Measurements from ENCODE around the gene CNOT3.

Gene CNOT3

DNA sequence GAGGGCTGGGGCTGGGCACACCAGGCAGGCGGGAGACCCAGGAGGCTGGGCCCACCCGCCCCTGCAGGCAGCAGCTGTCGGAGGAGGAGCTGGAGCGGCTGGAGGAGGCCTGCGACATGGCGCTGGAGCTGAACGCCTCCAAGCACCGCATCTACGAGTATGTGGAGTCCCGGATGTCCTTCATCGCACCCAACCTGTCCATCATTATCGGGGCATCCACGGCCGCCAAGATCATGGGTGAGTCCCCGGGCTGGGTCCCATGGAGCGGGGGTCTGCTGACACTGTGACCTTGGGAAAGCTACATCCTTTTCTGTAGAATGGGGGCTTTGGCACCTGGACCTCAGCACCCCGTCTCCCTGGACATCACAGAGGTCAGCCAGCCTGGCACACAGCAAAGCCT is 13.9 kb upstream of the CNOT3 start:
- DNase-seq: no peak

DNA sequence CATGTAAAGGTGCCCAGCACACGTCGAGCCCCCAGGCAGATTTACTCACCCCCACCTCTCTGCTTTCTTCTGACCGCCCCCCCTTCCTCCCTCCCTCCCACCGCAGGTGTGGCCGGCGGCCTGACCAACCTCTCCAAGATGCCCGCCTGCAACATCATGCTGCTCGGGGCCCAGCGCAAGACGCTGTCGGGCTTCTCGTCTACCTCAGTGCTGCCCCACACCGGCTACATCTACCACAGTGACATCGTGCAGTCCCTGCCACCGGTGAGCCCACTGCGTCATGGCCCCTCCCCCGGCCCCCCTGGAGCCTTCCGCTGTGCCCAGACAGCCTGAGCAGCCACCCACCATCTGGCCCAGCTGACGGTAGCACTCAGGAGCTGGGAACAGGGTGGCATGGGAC is 13.2 kb upstream of the CNOT3 start:
- no peak for DNase-seq

DNA sequence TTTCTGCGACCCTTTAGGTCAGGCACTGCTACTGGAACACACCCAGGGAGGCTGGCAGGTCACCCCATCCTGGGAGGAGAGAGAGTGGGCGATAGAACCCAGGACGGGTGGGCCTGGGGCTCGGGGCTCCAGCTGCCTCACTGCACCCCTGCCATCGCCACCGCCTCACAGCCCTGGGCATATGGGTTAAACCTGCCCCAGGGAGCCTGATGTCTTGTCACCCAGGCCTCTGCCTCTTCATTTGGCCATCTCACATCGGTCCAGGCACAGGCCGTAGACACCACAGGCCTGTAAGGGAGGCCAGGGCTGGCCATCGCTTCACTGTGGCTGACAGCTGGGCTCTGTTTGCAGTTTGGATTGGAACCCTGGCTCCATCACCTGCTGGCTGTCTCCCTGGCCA is 11.8 kb upstream of the CNOT3 start:
- no peak for DNase-seq

DNA sequence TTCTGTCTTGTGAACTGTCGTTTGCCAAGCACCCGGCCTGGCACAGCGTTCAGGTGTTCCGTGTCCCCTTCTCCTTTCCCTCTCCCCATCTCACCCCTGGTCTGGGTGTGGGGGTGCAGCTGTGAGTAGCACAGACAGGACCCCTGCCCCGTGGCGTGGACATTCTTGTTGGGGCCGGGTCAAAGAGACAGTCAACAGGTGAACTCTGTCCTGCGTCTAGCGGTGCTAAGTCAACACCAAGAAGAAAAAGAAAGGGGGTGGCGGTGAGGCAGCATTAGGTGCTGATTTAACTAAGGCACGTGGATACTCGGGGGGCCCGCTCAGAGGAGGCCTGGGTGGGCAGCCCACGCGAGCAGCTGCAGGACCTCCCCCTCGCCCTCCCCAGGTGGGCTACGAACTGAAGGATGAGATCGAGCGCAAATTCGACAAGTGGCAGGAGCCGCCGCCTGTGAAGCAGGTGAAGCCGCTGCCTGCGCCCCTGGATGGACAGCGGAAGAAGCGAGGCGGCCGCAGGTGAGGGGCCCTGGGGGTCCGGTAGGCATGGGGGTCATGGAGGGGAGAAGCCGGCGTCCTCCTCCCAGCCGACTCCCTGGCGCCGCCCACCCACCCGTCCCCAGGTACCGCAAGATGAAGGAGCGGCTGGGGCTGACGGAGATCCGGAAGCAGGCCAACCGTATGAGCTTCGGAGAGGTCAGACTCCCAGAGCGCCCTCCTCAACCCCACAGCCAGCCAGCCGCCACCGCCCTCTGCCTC is 9.7 kb upstream of the CNOT3 start:
- no peak for DNase-seq

DNA sequence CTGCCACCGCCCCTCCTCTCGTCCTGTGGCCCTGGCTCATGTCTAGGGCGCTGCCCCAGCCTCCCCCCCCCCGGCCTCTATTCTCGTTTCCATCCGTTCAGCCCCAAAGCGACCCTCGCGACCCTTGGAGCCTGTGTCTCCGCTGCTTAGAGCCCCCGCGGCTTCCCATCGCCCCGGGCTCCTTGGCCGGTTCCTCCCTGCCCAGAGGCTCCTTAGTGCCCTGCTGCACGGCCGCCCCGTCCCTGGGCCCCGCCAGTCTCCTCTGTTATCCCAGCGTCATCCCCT is 9.2 kb upstream of the CNOT3 start:
- DNase-seq: no peak

DNA sequence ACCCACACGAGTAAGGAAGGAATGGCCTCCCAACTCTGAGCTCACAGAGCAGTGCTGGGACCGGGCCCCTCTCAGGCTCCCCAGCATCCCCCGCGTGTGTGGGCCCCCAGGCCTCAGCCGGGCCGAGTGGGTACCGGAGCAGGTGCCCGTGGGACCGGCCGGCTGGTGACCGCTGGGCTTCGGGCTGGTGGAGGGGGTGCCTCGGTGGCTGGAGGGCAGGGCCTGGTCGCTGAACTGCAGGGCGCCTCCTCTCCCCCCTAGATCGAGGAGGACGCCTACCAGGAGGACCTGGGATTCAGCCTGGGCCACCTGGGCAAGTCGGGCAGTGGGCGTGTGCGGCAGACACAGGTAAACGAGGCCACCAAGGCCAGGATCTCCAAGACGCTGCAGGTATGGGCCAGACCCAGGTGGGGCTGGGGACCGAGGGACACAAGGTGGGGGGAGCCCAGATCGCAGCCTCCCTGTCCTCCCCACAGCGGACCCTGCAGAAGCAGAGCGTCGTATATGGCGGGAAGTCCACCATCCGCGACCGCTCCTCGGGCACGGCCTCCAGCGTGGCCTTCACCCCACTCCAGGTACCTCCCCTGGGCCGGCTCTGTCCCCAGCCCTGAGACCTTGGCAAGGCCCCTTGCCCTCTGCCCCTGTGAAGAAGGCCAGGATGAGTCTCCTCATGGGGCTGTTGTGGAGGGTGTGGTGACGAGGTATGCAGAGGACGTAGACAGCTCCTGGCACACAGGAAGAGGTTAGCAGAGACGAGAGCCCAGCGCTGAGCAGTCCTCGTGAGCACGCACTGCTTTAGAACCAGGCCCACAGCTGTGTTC is 8.6 kb upstream of the CNOT3 start:
- no peak for DNase-seq

DNA sequence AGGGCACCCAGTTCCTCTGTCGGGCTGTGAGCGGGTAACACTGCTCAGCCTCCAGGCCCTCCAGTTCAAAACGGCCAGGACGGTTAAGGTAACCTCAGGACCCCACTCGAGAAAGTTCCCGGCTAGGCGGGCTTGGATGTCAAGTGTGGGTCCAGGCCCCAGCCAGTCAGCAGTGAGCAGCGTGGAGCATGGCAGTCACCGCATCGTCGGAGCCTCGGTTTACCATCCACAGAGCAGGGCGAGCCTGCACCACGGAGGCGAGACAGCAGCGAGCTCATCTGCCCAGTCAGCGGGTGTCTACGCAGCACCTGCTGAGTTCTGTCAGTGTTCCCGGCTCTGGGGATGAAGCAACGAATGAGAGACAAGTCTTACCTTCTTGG is 8.0 kb upstream of the CNOT3 start:
- DNase-seq: no peak

DNA sequence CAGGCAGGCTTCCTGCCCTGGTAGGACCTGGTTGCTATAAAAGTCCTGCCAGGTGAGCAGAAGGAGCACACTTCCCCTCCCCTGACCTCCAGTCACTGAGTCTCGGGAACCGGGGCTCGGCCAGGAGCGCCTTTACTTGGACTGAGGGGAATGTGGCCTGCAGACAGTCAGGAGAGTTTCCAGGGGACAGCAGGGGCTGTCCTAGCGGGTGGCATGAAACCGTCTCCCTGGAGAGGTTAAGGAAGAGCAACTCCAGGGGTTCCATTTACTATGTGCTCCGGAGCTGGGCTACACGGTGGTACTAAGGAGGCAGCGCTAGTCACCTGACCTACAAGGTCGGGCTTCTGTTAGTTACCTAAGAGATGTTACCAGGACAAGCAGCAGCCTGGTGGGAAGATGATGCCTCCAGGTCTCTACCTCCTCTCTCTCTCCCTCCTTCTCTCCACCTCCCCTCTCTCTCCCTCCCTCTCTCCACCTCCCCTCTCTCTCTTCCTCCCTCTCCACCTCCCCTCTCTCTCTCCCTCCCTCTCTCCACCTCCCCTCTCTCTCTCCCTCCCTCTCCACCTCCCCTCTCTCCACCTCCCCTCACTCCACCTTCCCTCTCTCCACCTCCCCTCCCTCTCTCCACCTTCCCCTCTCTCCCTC is 4.1 kb upstream of the CNOT3 start:
- DNase-seq: no peak

DNA sequence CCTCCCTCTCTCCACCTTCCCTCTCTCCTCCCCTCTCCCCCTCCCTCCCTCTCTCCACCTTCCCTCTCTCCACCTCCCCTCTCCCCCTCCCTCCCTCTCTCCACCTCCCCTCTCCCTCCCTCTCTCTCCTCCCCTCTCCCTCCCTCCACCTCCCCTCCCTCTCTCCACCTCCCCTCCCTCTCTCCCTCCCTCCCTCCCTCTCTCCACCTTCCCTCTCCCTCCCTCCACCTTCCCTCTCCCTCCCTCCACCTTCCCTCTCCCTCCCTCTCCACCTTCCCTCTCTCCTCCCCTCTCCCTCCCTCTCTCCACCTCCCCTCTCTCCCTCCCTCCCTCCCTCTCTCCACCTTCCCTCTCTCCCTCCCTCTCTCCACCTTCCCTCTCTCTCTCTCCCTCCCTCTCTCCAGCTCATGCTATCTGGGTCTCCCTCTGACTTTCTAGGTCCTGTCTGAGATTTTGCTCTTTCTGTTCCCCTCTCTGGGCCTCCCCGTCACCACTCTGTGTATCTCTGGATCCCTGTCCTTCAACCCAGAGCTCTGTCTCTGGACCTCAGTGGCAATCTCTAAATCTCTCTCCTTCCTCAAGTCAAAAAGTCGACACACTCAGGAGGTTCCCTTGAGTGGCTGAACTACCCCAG is 3.5 kb upstream of the CNOT3 start:
- DNase-seq: no peak

DNA sequence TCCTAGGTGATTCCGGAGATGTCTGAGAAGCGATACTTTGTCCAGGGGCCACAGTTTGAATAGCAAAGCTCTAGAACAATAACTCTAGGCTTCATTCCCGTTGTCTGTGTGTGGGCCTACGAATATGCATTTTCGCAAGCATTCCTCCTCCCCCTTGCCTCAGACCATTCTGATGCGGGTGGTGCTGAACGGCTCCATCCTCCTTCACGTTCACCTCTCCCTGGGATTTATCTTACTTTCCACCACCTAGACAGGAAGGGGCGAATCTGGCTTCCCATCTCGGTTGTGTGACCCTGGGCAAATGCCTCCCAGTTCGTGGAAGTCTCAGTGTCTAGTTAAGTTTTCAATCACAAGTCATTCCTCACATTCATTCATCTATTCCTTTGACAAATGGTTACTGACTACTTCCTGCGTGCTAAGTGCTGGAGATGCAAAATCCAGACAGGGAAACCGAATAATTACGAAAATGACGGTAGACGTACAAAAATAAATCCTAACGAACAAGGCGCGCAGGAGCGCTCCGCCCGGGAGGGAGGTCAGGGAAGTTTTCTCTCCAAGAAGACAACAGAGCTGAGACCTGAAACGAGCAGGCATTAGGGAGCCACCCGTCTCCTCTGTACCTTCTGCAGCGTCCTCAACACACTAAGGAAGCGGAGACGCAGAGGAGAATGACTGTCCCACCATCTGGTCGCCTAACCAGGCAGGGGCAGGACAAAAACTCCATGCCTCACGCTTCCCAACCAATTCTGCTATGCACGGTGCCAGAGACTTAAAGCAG is 1.3 kb upstream of the CNOT3 start:
- no peak for DNase-seq

DNA sequence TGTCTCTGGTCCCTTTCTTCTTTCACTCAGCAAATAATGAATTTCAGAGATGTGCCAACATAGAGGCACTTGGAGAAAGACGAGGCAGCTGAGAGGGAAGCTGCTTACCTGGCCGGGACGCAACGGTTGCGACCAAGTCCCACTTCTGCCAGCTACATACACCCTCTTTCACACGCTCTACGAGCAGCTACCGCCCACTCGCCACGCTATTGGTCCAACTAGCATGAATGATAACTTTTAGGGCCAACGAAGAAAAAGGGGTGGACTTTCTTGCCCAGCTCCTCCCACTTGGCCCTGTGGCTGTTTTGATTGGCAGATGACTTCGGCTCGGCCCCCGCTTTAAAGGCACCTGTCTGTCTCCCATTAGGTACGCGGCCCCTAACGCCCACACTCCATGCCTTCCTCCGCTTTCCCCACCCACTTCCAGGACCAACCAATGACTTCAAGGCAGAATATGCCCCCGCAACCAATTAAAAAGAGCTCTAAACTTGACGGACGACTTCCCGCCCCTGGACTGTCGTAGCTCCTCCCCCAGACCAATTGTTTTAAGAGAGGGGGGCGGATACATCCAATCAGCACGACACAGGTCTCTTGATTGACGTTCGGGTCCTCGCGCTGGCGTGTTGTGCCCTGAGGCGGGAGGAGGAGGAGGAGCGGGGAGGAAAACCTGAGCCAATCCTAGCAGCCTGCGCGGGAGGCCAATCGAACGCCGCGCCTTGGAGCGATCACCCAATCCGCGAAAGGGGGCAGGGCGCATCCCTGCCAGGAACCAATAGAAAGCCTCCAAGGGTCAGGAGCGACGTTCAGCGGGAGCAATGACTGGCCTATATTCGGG is 481 bp upstream of the CNOT3 start:
- DNase-seq: peak; percentile 100

DNA sequence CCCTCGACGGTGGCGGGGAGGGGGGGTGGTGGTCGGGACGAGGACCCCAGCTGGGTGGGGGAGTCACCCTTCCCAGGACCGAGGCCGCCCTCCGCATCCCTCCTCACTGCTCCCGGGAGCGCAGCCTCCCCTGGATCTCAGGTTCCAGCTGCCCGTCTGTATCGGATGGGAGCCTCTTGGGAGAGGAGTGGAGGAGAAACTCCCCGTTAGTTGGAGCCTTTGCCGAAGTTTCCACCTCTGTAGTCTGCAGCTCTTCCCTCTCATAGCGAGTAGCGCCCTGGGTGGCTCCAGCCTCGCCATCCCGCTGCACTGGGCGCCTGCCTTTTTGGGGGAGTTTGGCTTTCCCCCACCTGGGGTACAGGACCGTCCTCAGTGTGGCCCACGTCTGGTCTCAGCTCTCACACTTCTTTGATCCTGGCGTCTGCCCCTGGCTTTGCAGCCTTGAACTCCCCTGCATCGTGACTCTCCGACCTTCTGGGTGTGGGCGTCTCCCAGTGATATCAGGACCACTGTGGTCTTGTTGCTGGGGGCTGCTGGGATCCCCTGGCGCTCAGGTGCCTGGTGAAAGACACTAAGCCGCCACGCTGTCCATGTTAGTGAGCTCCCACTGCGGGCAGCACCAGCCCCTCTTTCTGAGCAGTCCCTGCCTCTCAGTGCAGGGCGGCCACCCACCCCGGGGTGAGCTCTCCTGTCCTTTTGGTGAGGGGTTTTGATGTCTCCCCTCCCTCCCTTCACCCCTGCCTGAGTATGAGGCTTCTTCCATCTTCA is 1.1 kb downstream of the CNOT3 start:
- no peak for DNase-seq

DNA sequence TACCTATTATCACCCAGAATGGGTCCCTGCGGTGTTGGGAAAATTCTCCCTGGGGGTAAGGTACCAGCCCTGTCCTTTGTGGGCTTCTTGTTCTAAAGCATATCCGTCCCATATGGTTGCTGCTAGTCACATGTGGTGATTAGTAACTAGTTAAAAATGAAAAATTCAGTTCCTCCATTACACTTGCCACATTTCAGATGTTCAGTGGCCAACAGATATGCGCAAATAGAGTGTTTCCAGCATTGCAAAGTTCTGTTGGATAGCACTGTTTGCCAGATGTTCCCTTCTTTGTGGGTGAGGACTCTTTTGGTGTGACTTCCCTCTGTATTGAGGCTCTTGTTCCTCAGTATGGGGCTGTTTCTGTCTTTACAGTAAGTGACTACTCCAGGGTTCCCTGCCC is 3.8 kb downstream of the CNOT3 start:
- no peak for DNase-seq

DNA sequence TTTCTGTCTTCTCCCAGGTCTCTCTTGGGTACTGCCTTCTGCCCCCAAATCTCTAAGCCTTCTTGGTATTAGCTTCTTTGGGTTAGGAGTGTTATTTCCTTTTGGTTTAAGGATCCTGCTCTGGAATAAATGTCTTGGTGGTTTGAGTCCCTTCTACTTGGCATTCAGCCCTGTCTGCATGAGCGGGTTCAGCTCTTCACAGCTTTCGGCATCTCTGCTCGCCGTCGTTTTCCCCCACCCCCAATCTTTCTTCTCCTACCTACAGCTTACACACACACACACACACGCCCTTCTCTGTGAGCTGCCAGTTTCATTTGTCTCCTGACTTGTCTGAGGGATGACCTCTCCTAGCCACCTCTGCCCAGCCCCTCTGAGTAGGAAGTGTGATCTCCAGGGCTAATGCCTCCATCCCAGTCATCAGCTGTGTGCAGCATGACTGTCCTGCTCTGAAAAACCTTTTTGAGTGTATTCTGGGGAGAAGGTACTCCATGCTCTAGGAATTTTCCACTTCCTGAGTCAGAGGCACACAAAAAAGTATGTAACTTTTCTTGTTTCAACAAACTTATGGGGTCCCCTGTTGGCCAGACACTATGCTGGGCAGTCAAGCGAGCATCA is 4.7 kb downstream of the CNOT3 start:
- no peak for DNase-seq

DNA sequence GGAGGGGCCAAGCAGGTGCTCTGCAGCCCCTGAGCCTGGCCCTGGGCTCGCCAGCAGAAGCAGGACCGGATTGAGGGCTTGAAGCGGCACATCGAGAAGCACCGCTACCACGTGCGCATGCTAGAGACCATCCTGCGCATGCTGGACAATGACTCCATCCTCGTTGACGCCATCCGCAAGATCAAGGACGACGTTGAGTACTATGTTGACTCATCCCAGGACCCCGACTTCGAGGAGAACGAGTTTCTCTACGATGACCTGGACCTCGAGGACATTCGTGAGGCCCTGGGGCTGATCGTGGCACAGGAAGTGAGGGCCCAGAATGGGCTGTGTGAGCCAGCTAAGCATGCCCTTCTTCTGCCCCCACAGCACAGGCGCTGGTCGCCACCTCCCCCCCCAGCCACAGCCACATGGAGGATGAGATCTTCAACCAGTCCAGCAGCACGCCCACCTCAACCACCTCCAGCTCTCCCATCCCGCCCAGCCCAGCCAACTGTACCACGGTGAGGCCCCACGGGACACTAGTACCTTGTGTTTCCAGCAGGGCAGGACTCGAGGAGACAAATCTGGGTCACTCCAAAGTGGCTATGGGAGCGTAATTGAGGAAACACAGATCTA is 8.1 kb downstream of the CNOT3 start:
- no peak for DNase-seq

DNA sequence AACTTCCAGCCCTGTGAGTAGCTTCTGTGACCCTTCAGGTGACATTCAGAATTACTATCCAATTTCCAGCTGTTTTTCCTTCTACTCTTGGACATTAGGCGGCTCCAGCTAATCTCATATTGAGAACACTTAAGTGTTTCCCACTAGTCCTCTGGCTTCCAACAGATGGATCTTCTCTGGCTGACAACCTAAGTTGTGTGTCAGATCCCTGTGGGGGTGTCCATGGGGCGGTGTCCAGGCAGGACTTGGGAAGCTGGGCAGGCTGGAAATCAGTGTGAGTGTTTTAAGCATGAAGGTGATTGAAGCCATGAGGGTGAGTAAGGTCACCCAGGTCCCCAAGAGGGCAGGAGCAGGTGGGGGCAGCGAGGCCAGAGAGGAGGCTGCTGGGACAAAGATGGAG is 10.1 kb downstream of the CNOT3 start:
- no peak for DNase-seq

DNA sequence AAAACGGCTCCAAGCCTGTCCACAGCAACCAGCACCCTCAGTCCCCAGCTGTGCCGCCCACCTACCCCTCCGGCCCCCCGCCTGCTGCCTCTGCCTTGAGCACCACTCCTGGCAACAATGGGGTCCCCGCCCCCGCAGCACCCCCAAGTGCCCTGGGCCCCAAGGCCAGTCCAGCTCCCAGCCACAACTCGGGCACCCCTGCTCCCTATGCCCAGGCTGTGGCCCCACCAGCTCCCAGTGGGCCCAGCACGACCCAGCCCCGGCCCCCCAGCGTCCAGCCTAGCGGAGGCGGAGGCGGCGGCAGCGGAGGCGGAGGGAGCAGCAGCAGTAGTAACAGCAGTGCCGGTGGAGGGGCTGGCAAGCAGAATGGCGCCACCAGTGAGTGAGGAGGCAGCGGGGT is 10.6 kb downstream of the CNOT3 start:
- no peak for DNase-seq

DNA sequence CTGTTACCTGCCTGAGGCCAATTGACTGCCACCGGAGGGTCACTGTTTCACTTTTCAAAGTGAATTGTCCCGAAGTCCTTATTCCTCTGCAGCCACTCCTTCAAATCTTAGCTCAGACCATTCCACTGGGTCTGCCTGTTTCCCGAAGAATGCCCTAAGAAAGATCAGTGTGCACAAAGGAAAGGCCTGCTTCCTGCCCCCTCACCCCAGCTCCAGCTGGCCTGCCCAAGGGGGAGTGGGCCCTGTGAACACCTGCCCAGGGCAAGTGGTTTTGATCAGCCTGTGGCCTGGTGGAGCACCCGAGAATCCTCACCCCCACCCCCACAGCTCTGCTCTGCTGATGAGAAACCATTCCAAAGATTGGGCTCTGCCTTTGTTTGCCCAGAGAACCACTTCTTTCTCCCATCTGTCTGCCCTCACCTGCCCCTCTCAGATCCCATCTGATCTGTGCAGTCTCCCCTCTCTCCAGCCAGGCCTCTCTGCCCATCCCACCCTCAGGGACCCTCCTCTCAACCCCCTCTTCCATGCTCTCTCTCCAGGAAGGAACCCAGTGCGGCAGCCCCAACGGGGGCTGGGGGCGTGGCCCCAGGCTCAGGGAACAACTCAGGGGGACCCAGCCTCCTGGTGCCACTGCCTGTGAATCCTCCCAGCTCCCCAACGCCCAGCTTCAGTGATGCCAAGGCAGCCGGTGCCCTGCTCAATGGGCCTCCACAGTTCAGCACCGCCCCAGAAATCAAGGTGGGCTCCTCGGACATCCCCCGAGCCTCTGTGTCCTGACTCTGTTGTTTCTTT is 11.7 kb downstream of the CNOT3 start:
- DNase-seq: no peak

DNA sequence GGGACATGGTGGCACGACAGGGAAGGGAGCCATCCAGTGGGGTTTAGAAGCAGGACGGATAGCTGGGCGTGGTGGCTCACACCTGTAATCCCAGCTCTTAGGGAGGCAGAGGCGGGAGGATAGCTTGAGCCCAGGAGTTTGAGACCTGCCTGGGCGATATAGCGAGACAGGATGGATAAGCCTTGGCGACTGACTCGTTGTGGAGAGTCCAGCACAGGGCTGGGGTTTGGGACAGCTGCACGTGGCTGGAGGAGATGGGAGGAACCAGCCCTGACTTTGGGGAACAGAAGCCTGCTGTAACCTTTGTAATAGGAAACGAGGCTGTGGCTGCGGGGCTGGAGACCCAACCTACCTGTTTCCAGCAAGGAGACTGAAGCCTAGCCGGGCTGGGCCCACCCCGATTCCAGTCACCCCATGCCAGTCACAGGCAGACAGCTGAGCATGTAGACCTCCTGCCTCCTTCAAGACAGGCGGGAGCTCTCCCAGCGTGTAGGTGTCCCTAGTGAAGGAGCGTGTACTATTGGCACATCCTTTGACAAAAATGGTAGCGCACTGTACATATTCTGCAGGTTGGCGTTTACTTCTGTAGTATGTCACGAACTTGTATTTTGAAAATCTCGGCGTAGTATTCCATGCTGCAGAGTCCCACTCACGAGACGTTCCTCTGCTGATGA is 13.9 kb downstream of the CNOT3 start:
- DNase-seq: no peak
